Measurements from ENCODE around the gene RNF13.
"Not testable (repeated sequence)": the region's sequence is repeated elsewhere in the genome, so short reads cannot be mapped to it uniquely, and the experiment has no call there.

The RNF13 gene

GRCh38 chr3:149801639-149802038 lies 11.4 kb upstream of the RNF13 start:
- DNase-seq, result no peak

- no peak for DNase-seq
Measured at GRCh38 chr3:149806171-149806778, 6.7 kb upstream of the RNF13 start.

GRCh38 chr3:149808209-149808829 lies 4.7 kb upstream of the RNF13 start:
- DNase-seq, result peak; percentile 8 to 33

GRCh38 chr3:149809699-149810098 lies 3.3 kb upstream of the RNF13 start:
- DNase-seq, result no peak

- no peak for DNase-seq
Measured at GRCh38 chr3:149810846-149811245, 2.2 kb upstream of the RNF13 start.

GRCh38 chr3:149812165-149812605 lies 830 bp upstream of the RNF13 start:
- no peak for DNase-seq

- DNase-seq, result no peak
Measured at GRCh38 chr3:149813367-149814281, 609 bp downstream of the RNF13 start.

GRCh38 chr3:149815321-149815720 lies 2.3 kb downstream of the RNF13 start:
- no peak for DNase-seq

GRCh38 chr3:149815728-149816127 lies 2.7 kb downstream of the RNF13 start:
- no peak for DNase-seq

GRCh38 chr3:149816311-149816710 lies 3.3 kb downstream of the RNF13 start:
- no peak for DNase-seq

GRCh38 chr3:149816986-149817385 lies 4.0 kb downstream of the RNF13 start:
- DNase-seq, result no peak

GRCh38 chr3:149819432-149819831 lies 6.4 kb downstream of the RNF13 start:
- DNase-seq, result no peak

GRCh38 chr3:149820183-149820582 lies 7.2 kb downstream of the RNF13 start:
- no peak for DNase-seq

- no peak for DNase-seq
Measured at GRCh38 chr3:149826636-149827035, 13.6 kb downstream of the RNF13 start.

- no peak for DNase-seq
Measured at GRCh38 chr3:149828390-149828789, 15.4 kb downstream of the RNF13 start.

- DNase-seq, result not testable (repeated sequence)
Measured at GRCh38 chr3:149829631-149830030, 16.6 kb downstream of the RNF13 start.

- DNase-seq, result no peak
Measured at GRCh38 chr3:149830902-149831301, 17.9 kb downstream of the RNF13 start.

- DNase-seq, result no peak
Measured at GRCh38 chr3:149831321-149831720, 18.3 kb downstream of the RNF13 start.

- DNase-seq, result no peak
Measured at GRCh38 chr3:149832086-149832485, 19.1 kb downstream of the RNF13 start.

- DNase-seq, result no peak
Measured at GRCh38 chr3:149833241-149833640, 20.2 kb downstream of the RNF13 start.

GRCh38 chr3:149838491-149838890 lies 25.5 kb downstream of the RNF13 start:
- DNase-seq, result not testable (repeated sequence)

- not testable (repeated sequence) for DNase-seq
Measured at GRCh38 chr3:149839469-149839868, 26.5 kb downstream of the RNF13 start.

GRCh38 chr3:149839896-149840295 lies 26.9 kb downstream of the RNF13 start:
- no peak for DNase-seq

GRCh38 chr3:149843502-149843901 lies 30.5 kb downstream of the RNF13 start:
- DNase-seq, result no peak

Data from NCI-H1930 (cell line).